HepG2 (cell line): ENCODE measurements around the gene TOM1L2.

Experiments
- BHLHE40 ChIP-seq: IDR thresholded peaks from 2 replicates; pipeline ENCODE4 v1.6.1; 2011; ENCODE audit warnings: low read length, improper control_type of control experiment
- CREB1 ChIP-seq, 2 experiments: fragments of 450-650 bp in 1 of 2; IDR thresholded peaks; 2 replicates each; pipeline ENCODE4 v1.6.1; 2016 to 2017; ENCODE audit warnings: control low read depth in 1 of 2, mild to moderate bottlenecking in 1 of 2, missing compliant biosample characterization in 1 of 2, missing genetic modification characterization in 1 of 2
- EZH2 ChIP-seq: conservative IDR thresholded peaks from 2 replicates; pipeline ENCODE4 v1.6.1; 2012; ENCODE audit warnings: mild to moderate bottlenecking, low read depth, low read length, moderate library complexity
- KDM5A ChIP-seq: fragments of 200-600 bp; sonication (generic); IDR thresholded peaks from 2 replicates; pipeline ENCODE4 v1.7.0; 2018; ENCODE audit warnings: antibody characterized with exemption, mild to moderate bottlenecking, low read length, borderline replicate concordance
- NCOA5 ChIP-seq: sonication (generic); formaldehyde crosslinking; IDR thresholded peaks from 2 replicates; pipeline ENCODE4 v1.4.0; 2020; ENCODE audit warnings: missing genetic modification reagents
- NFYB ChIP-seq: sonication (generic); formaldehyde crosslinking; IDR thresholded peaks from 2 replicates; pipeline ENCODE4 v1.4.0; 2020; ENCODE audit warnings: missing genetic modification reagents
- POLR2A ChIP-seq, 2 experiments: IDR thresholded peaks; 2 replicates each; pipeline ENCODE4 v1.6.1; 2011; ENCODE audit warnings: low read depth in 2 of 2, low read length in 2 of 2, mild to moderate bottlenecking in 1 of 2, moderate library complexity in 1 of 2; ENCODE audit not compliant: insufficient read depth in 1 of 2
- ZNF354B ChIP-seq: sonication (generic); formaldehyde crosslinking; IDR thresholded peaks from 2 replicates; pipeline ENCODE4 v1.8.0; 2022; ENCODE audit warnings: mild to moderate bottlenecking, missing genetic modification reagents
- ZNF432 ChIP-seq: sonication (generic); formaldehyde crosslinking; IDR thresholded peaks from 2 replicates; pipeline ENCODE4 v1.5.0; 2020; ENCODE audit warnings: missing genetic modification reagents, mild to moderate bottlenecking, borderline replicate concordance
- TF ChIP-seq, protein P1 (sequence below): sonication (generic); formaldehyde crosslinking; IDR thresholded peaks from 2 replicates; pipeline ENCODE4 v1.8.0; 2022; ENCODE audit warnings: mild to moderate bottlenecking, missing genetic modification reagents, moderate library complexity
- TF ChIP-seq, protein P2 (sequence below): sonication (generic); formaldehyde crosslinking; IDR thresholded peaks from 2 replicates; pipeline ENCODE4 v1.5.0; 2020; ENCODE audit warnings: mild to moderate bottlenecking, missing genetic modification reagents, moderate library complexity
- TF ChIP-seq, protein P3 (sequence below): sonication (generic); formaldehyde crosslinking; IDR thresholded peaks from 2 replicates; pipeline ENCODE4 v1.5.0; 2020; ENCODE audit warnings: missing genetic modification reagents, mild to moderate bottlenecking, borderline replicate concordance

- TF ChIP-seq ZNF354B (CRISPR knock-in tag) (no peak), CREB1 (IDR thresholded peaks at IDR 0.05) (no peak), CREB1 (CRISPR knock-in tag; IDR thresholded peaks at IDR 0.05) (no peak), POLR2A (IDR thresholded peaks at IDR 0.05; ENCODE audit: insufficient read depth in 1 of 2, low read depth in 2 of 2, low read length in 2 of 2) (no peak), KDM5A (no peak), BHLHE40 (no peak), NCOA5 (CRISPR knock-in tag) (no peak), NFYB (no peak), ZNF432 (CRISPR knock-in tag) (no peak), EZH2 (no peak)
- TF ChIP-seq, protein P1, sequence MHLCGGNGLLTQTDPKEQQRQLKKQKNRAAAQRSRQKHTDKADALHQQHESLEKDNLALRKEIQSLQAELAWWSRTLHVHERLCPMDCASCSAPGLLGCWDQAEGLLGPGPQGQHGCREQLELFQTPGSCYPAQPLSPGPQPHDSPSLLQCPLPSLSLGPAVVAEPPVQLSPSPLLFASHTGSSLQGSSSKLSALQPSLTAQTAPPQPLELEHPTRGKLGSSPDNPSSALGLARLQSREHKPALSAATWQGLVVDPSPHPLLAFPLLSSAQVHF, result no peak
- TF ChIP-seq, protein P2, sequence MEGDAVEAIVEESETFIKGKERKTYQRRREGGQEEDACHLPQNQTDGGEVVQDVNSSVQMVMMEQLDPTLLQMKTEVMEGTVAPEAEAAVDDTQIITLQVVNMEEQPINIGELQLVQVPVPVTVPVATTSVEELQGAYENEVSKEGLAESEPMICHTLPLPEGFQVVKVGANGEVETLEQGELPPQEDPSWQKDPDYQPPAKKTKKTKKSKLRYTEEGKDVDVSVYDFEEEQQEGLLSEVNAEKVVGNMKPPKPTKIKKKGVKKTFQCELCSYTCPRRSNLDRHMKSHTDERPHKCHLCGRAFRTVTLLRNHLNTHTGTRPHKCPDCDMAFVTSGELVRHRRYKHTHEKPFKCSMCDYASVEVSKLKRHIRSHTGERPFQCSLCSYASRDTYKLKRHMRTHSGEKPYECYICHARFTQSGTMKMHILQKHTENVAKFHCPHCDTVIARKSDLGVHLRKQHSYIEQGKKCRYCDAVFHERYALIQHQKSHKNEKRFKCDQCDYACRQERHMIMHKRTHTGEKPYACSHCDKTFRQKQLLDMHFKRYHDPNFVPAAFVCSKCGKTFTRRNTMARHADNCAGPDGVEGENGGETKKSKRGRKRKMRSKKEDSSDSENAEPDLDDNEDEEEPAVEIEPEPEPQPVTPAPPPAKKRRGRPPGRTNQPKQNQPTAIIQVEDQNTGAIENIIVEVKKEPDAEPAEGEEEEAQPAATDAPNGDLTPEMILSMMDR, result no peak
- TF ChIP-seq, protein P3, sequence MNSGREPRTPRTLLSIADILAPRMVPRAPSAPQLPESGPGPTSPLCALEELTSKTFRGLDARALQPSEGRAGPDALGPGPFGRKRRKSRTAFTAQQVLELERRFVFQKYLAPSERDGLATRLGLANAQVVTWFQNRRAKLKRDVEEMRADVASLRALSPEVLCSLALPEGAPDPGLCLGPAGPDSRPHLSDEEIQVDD, result no peak
Measured at GRCh38 chr17:17797119-17797809, 174.9 kb downstream of the TOM1L2 start.
